Liver (tissue), 9 donors: Measurements from ENCODE around the gene ADORA2A. TPM values are rescaled to one million over a fixed set of nuclear protein-coding genes. Genes with fewer than 3 reads are reported as not detected.

Experiments used
- DNase-seq: peaks from one replicate; pipeline ENCODE4 v3.0.0-alpha.2; 2017; ENCODE audit warnings: low spot score
- H3K27ac ChIP-seq, 2 donors: one replicate each; pipeline ENCODE4 v1.7.0; 2013; ENCODE audit warnings: inconsistent platforms in 2 of 2, low read length in 2 of 2, control low read depth in 1 of 2, low read depth in 1 of 2, mild to moderate bottlenecking in 1 of 2
- H3K27me3 ChIP-seq, 4 donors: one replicate each; pipeline versions ENCODE4 v1.6.1 to v1.7.0; 2013; ENCODE audit warnings: low read length in 3 of 4, inconsistent platforms in 1 of 4, mild to moderate bottlenecking in 1 of 4, moderate library complexity in 1 of 4; ENCODE audit not compliant: control insufficient read depth in 4 of 4, insufficient read depth in 4 of 4
- H3K36me3 ChIP-seq, 4 donors: one replicate each; pipeline versions ENCODE4 v1.6.1 to v1.7.0; 2013; ENCODE audit warnings: low read length in 3 of 4, mild to moderate bottlenecking in 3 of 4, low read depth in 1 of 4, moderate library complexity in 1 of 4; ENCODE audit not compliant: control insufficient read depth in 4 of 4, insufficient read depth in 3 of 4
- H3K4me1 ChIP-seq, 4 donors: one replicate each; pipeline versions ENCODE4 v1.6.1 to v1.7.0; 2013; ENCODE audit warnings: low read length in 3 of 4, mild to moderate bottlenecking in 3 of 4, moderate library complexity in 1 of 4; ENCODE audit not compliant: control insufficient read depth in 4 of 4, insufficient read depth in 4 of 4
- H3K4me3 ChIP-seq, 3 donors: one replicate each; pipeline versions ENCODE4 v1.6.1 to v1.7.0; 2013; ENCODE audit warnings: low read length in 3 of 3, control low read depth in 1 of 3, low read depth in 1 of 3, mild to moderate bottlenecking in 1 of 3
- H3K9ac ChIP-seq, 2 donors: one replicate each; pipeline ENCODE4 v1.7.0; 2013; ENCODE audit warnings: low read length in 2 of 2, mild to moderate bottlenecking in 2 of 2, moderate library complexity in 2 of 2, control low read depth in 1 of 2, low read depth in 1 of 2
- H3K9me3 ChIP-seq, 4 donors: one replicate each; pipeline versions ENCODE4 v1.6.1 to v1.7.0; 2013; ENCODE audit warnings: low read length in 3 of 4; ENCODE audit not compliant: control insufficient read depth in 4 of 4
- EGR1 ChIP-seq, 2 donors: IDR thresholded peaks; 2 replicates each; pipeline ENCODE4 v1.6.1; 2016 to 2018; ENCODE audit warnings: antibody characterized with exemption in 2 of 2, low read depth in 2 of 2
- FOXA1 ChIP-seq: IDR thresholded peaks from 2 replicates; pipeline ENCODE4 v1.6.1; 2016; ENCODE audit warnings: antibody characterized with exemption
- FOXA2 ChIP-seq: IDR thresholded peaks from 2 replicates; pipeline ENCODE4 v1.6.1; 2016; ENCODE audit warnings: antibody characterized with exemption
- GABPA ChIP-seq, 2 donors: IDR thresholded peaks in 1 of 2; conservative IDR thresholded peaks in 1 of 2; 2 replicates each; pipeline ENCODE4 v1.6.1; 2016; ENCODE audit warnings: antibody characterized with exemption in 2 of 2, mild to moderate bottlenecking in 1 of 2, moderate library complexity in 1 of 2
- HNF4G ChIP-seq: IDR thresholded peaks from 2 replicates; pipeline ENCODE4 v1.6.1; 2016; ENCODE audit warnings: antibody characterized with exemption
- MAX ChIP-seq: IDR thresholded peaks from 2 replicates; pipeline ENCODE4 v1.6.1; 2016; ENCODE audit warnings: antibody characterized with exemption
- NR2F2 ChIP-seq: IDR thresholded peaks from 2 replicates; pipeline ENCODE4 v1.6.1; 2016; ENCODE audit warnings: antibody characterized with exemption
- RAD21 ChIP-seq, 2 donors: IDR thresholded peaks; 2 replicates each; pipeline ENCODE4 v1.6.1; 2016; ENCODE audit warnings: antibody characterized with exemption in 2 of 2, mild to moderate bottlenecking in 2 of 2
- SP1 ChIP-seq: IDR thresholded peaks from 2 replicates; pipeline ENCODE4 v1.6.1; 2018; ENCODE audit warnings: antibody characterized with exemption, mild to moderate bottlenecking
- TAF1 ChIP-seq: conservative IDR thresholded peaks from 2 replicates; pipeline ENCODE4 v1.6.1; 2016; ENCODE audit warnings: antibody characterized with exemption, mild to moderate bottlenecking
- YY1 ChIP-seq: IDR thresholded peaks from 2 replicates; pipeline ENCODE4 v1.6.1; 2016; ENCODE audit warnings: antibody characterized with exemption, mild to moderate bottlenecking
- ZBTB33 ChIP-seq: IDR thresholded peaks from 2 replicates; pipeline ENCODE4 v1.6.1; 2016; ENCODE audit warnings: antibody characterized with exemption
- WGBS: extraction: QIAGEN DNeasy Blood & Tissue Kit; methylation state at CpG from one replicate; pipeline ENCODE4 v1.1.7; 2013; 5-methylcytosine and 5-hydroxymethylcytosine counted together
- polyA plus RNA-seq, 2 donors: library from polyadenylated mRNA; stranded (reverse) in 1 of 2; unstranded in 1 of 2; fragments of 200-250 nt in 1 of 2; fragments of >200 nt in 1 of 2; fragmentation: Nextera tagmentation in 1 of 2; extraction: Ambion mirVana in 1 of 2; gene quantifications; one replicate each; pipeline versions ENCODE4 v1.2.1 to v1.2.3, GENCODE V29; 2013 to 2015
- total RNA-seq, 2 donors: library from RNA; depleted of rRNA; stranded (reverse); fragments of >200 nt; gene quantifications; one replicate each; pipeline ENCODE4 v1.2.3, GENCODE V29; 2014
- TF ChIP-seq, protein P1 (sequence below): IDR thresholded peaks from 2 replicates; pipeline ENCODE4 v1.6.1; 2016; ENCODE audit warnings: antibody characterized with exemption, mild to moderate bottlenecking
- TF ChIP-seq, protein P2 (sequence below): IDR thresholded peaks from 2 replicates; pipeline ENCODE4 v1.6.1; 2016; ENCODE audit warnings: antibody characterized with exemption
- donor health status: healthy.
- donor health status: healthy.
- donor health status: healthy.
- donor health status: healthy.
- donor health status: healthy.

ADORA2A gene
- total and polyA plus RNA-seq, 4 donors, result 3.4 to 5.4 (median 3.9) TPM

GRCh38 chr22:24440718-24441405, 13.5 kb downstream of the ADORA2A start (continued):
- TF ChIP-seq, protein P1, sequence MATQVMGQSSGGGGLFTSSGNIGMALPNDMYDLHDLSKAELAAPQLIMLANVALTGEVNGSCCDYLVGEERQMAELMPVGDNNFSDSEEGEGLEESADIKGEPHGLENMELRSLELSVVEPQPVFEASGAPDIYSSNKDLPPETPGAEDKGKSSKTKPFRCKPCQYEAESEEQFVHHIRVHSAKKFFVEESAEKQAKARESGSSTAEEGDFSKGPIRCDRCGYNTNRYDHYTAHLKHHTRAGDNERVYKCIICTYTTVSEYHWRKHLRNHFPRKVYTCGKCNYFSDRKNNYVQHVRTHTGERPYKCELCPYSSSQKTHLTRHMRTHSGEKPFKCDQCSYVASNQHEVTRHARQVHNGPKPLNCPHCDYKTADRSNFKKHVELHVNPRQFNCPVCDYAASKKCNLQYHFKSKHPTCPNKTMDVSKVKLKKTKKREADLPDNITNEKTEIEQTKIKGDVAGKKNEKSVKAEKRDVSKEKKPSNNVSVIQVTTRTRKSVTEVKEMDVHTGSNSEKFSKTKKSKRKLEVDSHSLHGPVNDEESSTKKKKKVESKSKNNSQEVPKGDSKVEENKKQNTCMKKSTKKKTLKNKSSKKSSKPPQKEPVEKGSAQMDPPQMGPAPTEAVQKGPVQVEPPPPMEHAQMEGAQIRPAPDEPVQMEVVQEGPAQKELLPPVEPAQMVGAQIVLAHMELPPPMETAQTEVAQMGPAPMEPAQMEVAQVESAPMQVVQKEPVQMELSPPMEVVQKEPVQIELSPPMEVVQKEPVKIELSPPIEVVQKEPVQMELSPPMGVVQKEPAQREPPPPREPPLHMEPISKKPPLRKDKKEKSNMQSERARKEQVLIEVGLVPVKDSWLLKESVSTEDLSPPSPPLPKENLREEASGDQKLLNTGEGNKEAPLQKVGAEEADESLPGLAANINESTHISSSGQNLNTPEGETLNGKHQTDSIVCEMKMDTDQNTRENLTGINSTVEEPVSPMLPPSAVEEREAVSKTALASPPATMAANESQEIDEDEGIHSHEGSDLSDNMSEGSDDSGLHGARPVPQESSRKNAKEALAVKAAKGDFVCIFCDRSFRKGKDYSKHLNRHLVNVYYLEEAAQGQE, result no peak

DNA sequence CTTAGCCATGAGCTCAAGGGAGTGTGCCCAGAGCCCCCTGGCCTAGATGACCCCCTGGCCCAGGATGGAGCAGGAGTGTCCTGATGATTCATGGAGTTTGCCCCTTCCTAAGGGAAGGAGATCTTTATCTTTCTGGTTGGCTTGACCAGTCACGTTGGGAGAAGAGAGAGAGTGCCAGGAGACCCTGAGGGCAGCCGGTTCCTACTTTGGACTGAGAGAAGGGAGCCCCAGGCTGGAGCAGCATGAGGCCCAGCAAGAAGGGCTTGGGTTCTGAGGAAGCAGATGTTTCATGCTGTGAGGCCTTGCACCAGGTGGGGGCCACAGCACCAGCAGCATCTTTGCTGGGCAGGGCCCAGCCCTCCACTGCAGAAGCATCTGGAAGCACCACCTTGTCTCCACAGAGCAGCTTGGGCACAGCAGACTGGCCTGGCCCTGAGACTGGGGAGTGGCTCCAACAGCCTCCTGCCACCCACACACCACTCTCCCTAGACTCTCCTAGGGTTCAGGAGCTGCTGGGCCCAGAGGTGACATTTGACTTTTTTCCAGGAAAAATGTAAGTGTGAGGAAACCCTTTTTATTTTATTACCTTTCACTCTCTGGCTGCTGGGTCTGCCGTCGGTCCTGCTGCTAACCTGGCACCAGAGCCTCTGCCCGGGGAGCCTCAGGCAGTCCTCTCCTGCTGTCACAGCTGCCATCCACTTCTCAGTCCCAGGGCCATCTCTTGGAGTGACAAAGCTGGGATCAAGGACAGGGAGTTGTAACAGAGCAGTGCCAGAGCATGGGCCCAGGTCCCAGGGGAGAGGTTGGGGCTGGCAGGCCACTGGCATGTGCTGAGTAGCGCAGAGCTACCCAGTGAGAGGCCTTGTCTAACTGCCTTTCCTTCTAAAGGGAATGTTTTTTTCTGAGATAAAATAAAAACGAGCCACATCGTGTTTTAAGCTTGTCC, 14.3 kb downstream of the ADORA2A start:
- no peak for DNase-seq
- Histone ChIP-seq H3K36me3 (peaks cover 0 to 34% (median 18%) of the 10 kb centered on the region in 4 donors), H3K4me1 (peaks cover 0 to 2% (median 0%) of the 10 kb centered on the region in 4 donors), H3K4me3 (no peak overlapping the region), H3K9ac (no peak overlapping the region), H3K9me3 (no peaks in the 10 kb centered on the region), H3K27ac (peak overlapping the region in 1 of 2 donors; percentile 58), H3K27me3 (no peaks in the 10 kb centered on the region)
- 90% methylated on average over 8 of the region's 8 CpGs for WGBS
- TF ChIP-seq HNF4G, result no peak
- TF ChIP-seq, protein P1, result no peak
- no peak for TF ChIP-seq NR2F2
- TF ChIP-seq SP1, result no peak
- no peak for TF ChIP-seq GABPA (IDR thresholded peaks at IDR 0.05 in 1 of 2, conservative IDR thresholded peaks at IDR 0.05 in 1 of 2)
- TF ChIP-seq TAF1, result no peak
- no peak for TF ChIP-seq ZBTB33
- TF ChIP-seq EGR1 (IDR thresholded peaks at IDR 0.05; ENCODE audit: low read depth in 2 of 2), result no peak
- TF ChIP-seq, protein P2, sequence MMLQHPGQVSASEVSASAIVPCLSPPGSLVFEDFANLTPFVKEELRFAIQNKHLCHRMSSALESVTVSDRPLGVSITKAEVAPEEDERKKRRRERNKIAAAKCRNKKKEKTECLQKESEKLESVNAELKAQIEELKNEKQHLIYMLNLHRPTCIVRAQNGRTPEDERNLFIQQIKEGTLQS, result no peak
- TF ChIP-seq FOXA1, result no peak
- TF ChIP-seq MAX, result no peak
- TF ChIP-seq RAD21 (IDR thresholded peaks at IDR 0.05), result no peak
- no peak for TF ChIP-seq YY1
- no peak for TF ChIP-seq FOXA2
